Stimulated activated CD4-positive, alpha-beta T cell treated with anti-CD3 and anti-CD28 coated beads, Interleukin-1b, Interleukin-23, amount 100 ng/mL, for 4 hours (primary cell): ENCODE measurements around the gene PHF12.

Source experiments
- DNase-seq, 2 donors: peaks; one replicate each; pipeline ENCODE4 v3.0.0-alpha.2; 2020; ENCODE audit warnings: low read depth in 2 of 2

Gene PHF12

DNA sequence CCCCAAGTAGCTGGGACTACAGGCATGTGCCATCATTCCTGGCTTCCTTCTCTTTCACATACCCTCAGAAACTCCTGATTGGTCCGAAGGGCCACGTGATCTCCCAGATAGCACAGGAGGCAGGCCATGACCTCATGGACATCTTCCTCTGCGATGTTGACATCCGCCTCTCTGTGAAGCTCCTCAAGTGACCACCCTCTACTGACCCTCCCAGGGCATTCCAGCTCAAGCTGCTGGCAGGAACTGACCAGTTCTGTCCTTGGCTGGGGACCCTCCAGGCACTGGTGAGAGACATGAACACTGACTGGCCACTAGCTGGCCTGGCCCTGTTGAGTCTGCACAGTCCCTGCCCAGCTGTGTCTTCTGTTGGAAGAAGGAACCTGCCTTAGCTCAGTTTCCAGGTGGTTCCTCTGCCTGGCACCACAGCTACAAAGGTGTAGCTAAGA, 90.9 kb downstream of the PHF12 start:
- DNase-seq, result no peak

DNA sequence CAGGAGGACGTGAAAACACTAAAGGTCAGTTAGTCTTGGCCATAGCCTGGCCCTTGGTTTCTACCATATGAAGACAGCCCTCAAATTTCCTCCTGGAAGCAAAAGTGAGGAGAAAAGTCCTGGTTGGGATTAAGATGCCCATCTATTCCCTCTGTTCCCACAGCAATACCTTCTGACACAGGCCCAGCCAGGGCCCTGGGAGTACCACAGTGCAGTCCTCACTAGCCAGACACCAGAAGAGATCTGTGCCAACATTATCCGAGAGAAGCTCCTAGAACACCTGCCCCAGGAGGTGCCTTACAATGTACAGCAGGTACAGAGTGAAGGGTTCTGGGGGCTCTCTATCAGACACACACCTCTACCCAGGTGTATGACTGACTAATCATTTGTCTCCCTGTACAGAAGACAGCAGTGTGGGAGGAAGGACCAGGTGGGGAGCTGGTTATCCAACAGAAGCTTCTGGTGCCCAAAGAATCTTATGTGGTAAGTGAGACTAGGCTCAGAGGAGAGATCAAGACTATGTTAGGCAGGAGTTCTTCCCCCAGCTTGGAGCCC, 92.4 kb downstream of the PHF12 start:
- DNase-seq, result no peak

DNA sequence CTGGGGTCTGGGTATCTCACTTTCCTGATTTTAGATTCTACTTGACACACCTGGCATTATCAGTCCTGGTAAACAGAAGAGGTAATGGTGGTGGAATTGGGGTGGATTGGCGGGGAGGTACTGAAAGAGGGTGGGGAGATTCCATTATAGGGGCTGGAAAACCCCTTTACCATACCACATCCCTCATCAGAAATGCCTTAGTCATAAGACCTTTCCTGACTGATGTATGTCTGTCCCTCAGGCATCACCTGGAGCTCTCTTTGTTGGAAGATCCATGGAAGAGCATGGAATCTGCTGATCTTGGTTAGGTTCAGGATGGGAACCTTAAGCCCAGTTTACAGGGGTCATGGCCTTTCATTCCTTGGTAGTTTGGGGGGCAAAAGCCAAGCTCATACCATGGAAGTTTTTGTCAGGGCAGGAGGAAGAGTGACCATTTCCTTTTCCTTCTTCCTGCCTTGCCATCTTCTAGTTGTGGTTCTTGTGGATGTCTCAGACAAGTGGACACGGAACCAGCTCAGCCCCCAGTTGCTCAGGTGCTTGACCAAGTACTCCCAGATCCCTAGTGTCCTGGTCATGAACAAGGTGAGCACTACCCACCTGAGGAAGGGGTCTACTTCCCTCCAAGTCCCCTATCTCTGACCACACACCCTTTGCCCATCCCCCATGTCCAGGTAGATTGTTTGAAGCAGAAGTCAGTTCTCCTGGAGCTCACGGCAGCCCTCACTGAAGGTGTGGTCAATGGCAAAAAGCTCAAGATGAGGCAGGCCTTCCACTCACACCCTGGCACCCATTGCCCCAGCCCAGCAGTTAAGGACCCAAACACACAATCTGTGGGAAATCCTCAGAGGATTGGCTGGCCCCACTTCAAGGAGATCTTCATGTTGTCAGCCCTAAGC, 93.2 kb downstream of the PHF12 start:
- no peak for DNase-seq

DNA sequence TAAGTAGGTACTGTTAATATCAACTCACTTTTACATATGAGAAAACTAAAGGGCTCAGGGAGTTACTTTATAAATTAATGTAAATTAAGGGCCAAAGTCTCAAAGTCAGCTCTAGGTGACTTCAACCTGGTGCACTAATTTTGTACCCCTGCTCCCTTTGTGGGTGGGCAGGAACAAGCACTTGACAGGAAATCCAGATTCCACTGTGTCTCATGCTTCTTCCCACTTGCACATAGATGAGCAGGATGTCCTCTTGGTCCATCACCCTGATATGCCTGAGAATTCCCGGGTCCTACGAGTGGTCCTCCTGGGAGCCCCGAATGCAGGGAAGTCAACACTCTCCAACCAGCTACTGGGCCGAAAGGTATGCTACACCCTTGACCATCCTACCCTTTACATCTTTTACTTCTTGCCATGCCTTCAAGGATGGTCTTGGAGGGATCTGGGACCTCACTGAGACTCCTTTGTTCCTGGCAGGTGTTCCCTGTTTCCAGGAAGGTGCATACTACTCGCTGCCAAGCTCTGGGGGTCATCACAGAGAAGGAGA, 95.2 kb downstream of the PHF12 start:
- DNase-seq, result no peak

DNA sequence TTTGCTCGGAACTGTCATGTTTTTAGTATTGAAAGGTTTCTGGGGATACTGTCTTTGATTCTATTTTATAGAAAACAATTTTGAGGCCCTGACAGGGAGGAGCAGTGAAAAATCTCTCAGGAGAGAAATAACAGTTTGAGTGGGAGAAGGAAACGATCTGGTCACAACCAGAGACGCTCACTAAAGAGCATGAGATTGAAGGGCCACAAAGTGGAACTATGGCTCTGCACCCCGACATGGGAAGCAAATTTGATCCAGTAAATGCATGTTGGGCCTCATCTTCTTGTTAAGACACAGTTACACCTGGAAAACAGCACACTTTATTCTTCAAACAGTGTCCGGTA, 96.0 kb downstream of the PHF12 start:
- DNase-seq, result no peak
